IMR-90 (cell line): ENCODE measurements around the gene KCNN3. TPM values are rescaled to one million over a fixed set of nuclear protein-coding genes. Genes with fewer than 3 reads are reported as not detected.
A peak's percentile ranks its signal among the peaks of the same experiment; 100 is the strongest.

Experiments used
- ATAC-seq: fragments of 200-7000 bp; cut with Tn5 transposase; 2 replicates; pipeline ENCODE4 v1.9.1; 2020; ENCODE audit warnings: low read depth, mild to moderate bottlenecking, moderate library complexity
- Bru-seq: library from RNA; stranded (reverse); fragments of 400-500 nt; gene quantifications from one replicate; lab custom pipeline; 2021; lab: Mats Ljungman, UMichigan
- BruChase-seq, 2 experiments: library from RNA; stranded (reverse); fragments of 400-500 nt; gene quantifications; one replicate each; lab custom pipeline; 2021; lab: Mats Ljungman, UMichigan
- BruUV-seq: library from RNA; stranded (reverse); fragments of 400-500 nt; replicated peaks from 2 replicates; lab custom pipeline; 2021; lab: Mats Ljungman, UMichigan
- CTCF ChIA-PET: fragments of 300-600 bp; formaldehyde crosslinking; extraction: SDS; loops from one replicate; lab custom pipeline; 2021; ENCODE audit warnings: antibody characterized with exemption; lab: Yijun Ruan, JAX
- POLR2A ChIA-PET: fragments of 300-600 bp; sonication (Branson Sonifier 250); formaldehyde crosslinking; loops from one replicate; lab custom pipeline; 2022; ENCODE audit warnings: antibody characterized with exemption; ENCODE audit not compliant: unreplicated experiment; lab: Charles Lee
- DNase-seq: peaks from one replicate; pipeline ENCODE4 v3.0.0; 2013
- H2AFZ ChIP-seq: replicated peaks from 2 replicates; pipeline ENCODE3; 2013; ENCODE audit warnings: low read length, mild to moderate bottlenecking; ENCODE audit not compliant: poor library complexity
- H2AK5ac ChIP-seq: 2 replicates; pipeline ENCODE4 v1.6.1; 2013; ENCODE audit warnings: low read depth, low read length, inconsistent platforms
- H2AK9ac ChIP-seq: replicated peaks from 2 replicates; pipeline ENCODE3; 2013; ENCODE audit warnings: mild to moderate bottlenecking, low read depth, low read length, moderate library complexity; ENCODE audit not compliant: poor library complexity
- H2BK120ac ChIP-seq: 2 replicates; pipeline ENCODE4 v1.6.1; 2013; ENCODE audit warnings: low read depth, low read length, inconsistent platforms
- H2BK15ac ChIP-seq: 3 replicates; pipeline ENCODE4 v1.6.1; 2013; ENCODE audit warnings: low read depth, low read length, inconsistent platforms
- H2BK20ac ChIP-seq: 2 replicates; pipeline ENCODE4 v1.6.1; 2013; ENCODE audit warnings: low read depth, mild to moderate bottlenecking, inconsistent platforms, low read length, moderate library complexity
- H2BK5ac ChIP-seq: 2 replicates; pipeline ENCODE4 v1.6.1; 2013; ENCODE audit warnings: mild to moderate bottlenecking, low read depth, low read length, inconsistent platforms; ENCODE audit not compliant: poor library complexity, severe bottlenecking
- H3K14ac ChIP-seq: replicated peaks from 2 replicates; pipeline ENCODE4 v1.6.1; 2013; ENCODE audit warnings: low read depth, low read length, inconsistent platforms
- H3K18ac ChIP-seq: 2 replicates; pipeline ENCODE4 v1.6.1; 2013; ENCODE audit warnings: low read depth, low read length, control low read depth
- H3K23ac ChIP-seq: 2 replicates; pipeline ENCODE4 v1.6.1; 2013; ENCODE audit warnings: low read depth, low read length, inconsistent platforms
- H3K27ac ChIP-seq: 2 replicates; pipeline ENCODE4 v1.5.1; 2013; ENCODE audit warnings: mild to moderate bottlenecking, control low read depth, low read length; ENCODE audit not compliant: insufficient read depth
- H3K27me3 ChIP-seq: 2 replicates; pipeline ENCODE4 v1.6.1; 2013; ENCODE audit warnings: low read length; ENCODE audit not compliant: control insufficient read depth, insufficient read depth
- H3K36me3 ChIP-seq: 2 replicates; pipeline ENCODE4 v1.6.1; 2013; ENCODE audit warnings: low read length, mixed read lengths; ENCODE audit not compliant: control insufficient read depth, insufficient read depth
- H3K4ac ChIP-seq: 2 replicates; pipeline ENCODE4 v1.6.1; 2013; ENCODE audit warnings: low read depth, low read length, inconsistent platforms
- H3K4me1 ChIP-seq: 2 replicates; pipeline ENCODE4 v1.6.1; 2013; ENCODE audit warnings: low read length, mixed read lengths; ENCODE audit not compliant: control insufficient read depth, insufficient read depth
- H3K4me2 ChIP-seq: 2 replicates; pipeline ENCODE4 v1.6.1; 2013; ENCODE audit warnings: low read depth, mild to moderate bottlenecking, control low read depth, low read length, moderate library complexity
- H3K4me3 ChIP-seq: 2 replicates; pipeline ENCODE4 v1.5.1; 2013; ENCODE audit warnings: low read depth, mild to moderate bottlenecking, control low read depth, low read length, moderate library complexity; ENCODE audit not compliant: insufficient read depth
- H3K56ac ChIP-seq: 2 replicates; pipeline ENCODE4 v1.6.1; 2013; ENCODE audit warnings: low read length, inconsistent platforms; ENCODE audit not compliant: insufficient read depth; ENCODE audit errors: extremely low read depth
- H3K79me1 ChIP-seq, 2 experiments: 2 replicates each; pipeline ENCODE4 v1.6.1; 2013; ENCODE audit warnings: low read length in 2 of 2, inconsistent platforms in 1 of 2, low read depth in 1 of 2
- H3K9ac ChIP-seq: 2 replicates; pipeline ENCODE4 v1.6.1; 2013; ENCODE audit warnings: low read depth, low read length, control low read depth
- H3K9me1 ChIP-seq: 2 replicates; pipeline ENCODE4 v1.6.1; 2013; ENCODE audit warnings: low read length, inconsistent platforms; ENCODE audit not compliant: insufficient read depth
- H3K9me3 ChIP-seq: 2 replicates; pipeline ENCODE4 v1.6.1; 2013; ENCODE audit warnings: low read length; ENCODE audit not compliant: control insufficient read depth, insufficient read depth
- H4K20me1 ChIP-seq: 2 replicates; pipeline ENCODE4 v1.6.1; 2013; ENCODE audit warnings: low read length, inconsistent platforms; ENCODE audit not compliant: insufficient read depth
- H4K5ac ChIP-seq: 2 replicates; pipeline ENCODE4 v1.6.1; 2013; ENCODE audit warnings: mild to moderate bottlenecking, low read depth, low read length, control low read depth
- H4K8ac ChIP-seq, 2 experiments: 2 replicates each; pipeline ENCODE4 v1.6.1; 2013; ENCODE audit warnings: low read depth in 2 of 2, low read length in 2 of 2, control low read depth in 1 of 2, inconsistent platforms in 1 of 2
- H4K91ac ChIP-seq: 2 replicates; pipeline ENCODE4 v1.6.1; 2013; ENCODE audit warnings: low read depth, low read length, inconsistent platforms; ENCODE audit not compliant: insufficient read depth
- BHLHE40 ChIP-seq: fragments of 150-350 bp; IDR thresholded peaks from 2 replicates; pipeline ENCODE4 v1.6.1; 2016; ENCODE audit warnings: mild to moderate bottlenecking, low read depth, low read length
- CEBPB ChIP-seq: IDR thresholded peaks from 2 replicates; pipeline ENCODE4 v1.6.1; 2012; ENCODE audit warnings: low read depth, low read length, improper control_type of control experiment
- MAFK ChIP-seq: IDR thresholded peaks from 2 replicates; pipeline ENCODE4 v1.6.1; 2012; ENCODE audit warnings: low read depth, low read length, improper control_type of control experiment
- MAZ ChIP-seq: IDR thresholded peaks from 2 replicates; pipeline ENCODE4 v1.6.1; 2012; ENCODE audit warnings: low read depth, mild to moderate bottlenecking, low read length, improper control_type of control experiment, moderate library complexity, borderline replicate concordance
- RCOR1 ChIP-seq: IDR thresholded peaks from 2 replicates; pipeline ENCODE4 v1.6.1; 2012; ENCODE audit warnings: mild to moderate bottlenecking, low read length, improper control_type of control experiment; ENCODE audit not compliant: insufficient replicate concordance
- WGBS, 2 experiments: methylation state at CpG; one replicate each; pipeline versions ENCODE4 v1.1.5 to v1.1.7; 2013; ENCODE audit warnings: missing lambda C conversion rate in 2 of 2; ENCODE audit not compliant: insufficient read length in 1 of 2; ENCODE audit errors: extremely low coverage in 2 of 2; 5-methylcytosine and 5-hydroxymethylcytosine counted together
- dilution Hi-C: fragments of 300-500 bp; cut with HindIII; formaldehyde crosslinking; loops from one replicate; pipeline ENCODE4 v1.14.3; 2018; ENCODE audit warnings: low sequenced_read_pairs; ENCODE audit not compliant: unreplicated experiment
- in situ Hi-C: fragments of 300-500 bp; cut with MboI; formaldehyde crosslinking; loops from 3 replicates; pipeline ENCODE4 v1.14.3; 2019; ENCODE audit warnings: low sequenced_read_pairs, inconsistent platforms, mixed read lengths
- intact Hi-C: fragments of 100-400 bp; cut with micrococcal nuclease; formaldehyde crosslinking; loops from 2 replicates; pipeline ENCODE4 v1.10.0; 2022
- long read RNA-seq: library from polyadenylated mRNA; unstranded; transcript quantifications from one replicate; pipeline ENCODE4 v2.0.0, GENCODE V29; 2021; ENCODE audit not compliant: unreplicated experiment
- polyA plus RNA-seq, 3 experiments: library from polyadenylated mRNA; depleted of rRNA; stranded (reverse); fragments of >200 nt; gene quantifications; 2 replicates each; pipeline ENCODE4 v1.2.3, GENCODE V29; 2012; ENCODE audit warnings: low replicate concordance in 1 of 3
- total RNA-seq: library from RNA; depleted of rRNA; stranded (reverse); fragments of >200 nt; gene quantifications from 2 replicates; pipeline ENCODE4 v1.2.3, GENCODE V29; 2012; rRNA removed

Gene KCNN3
- not detected in 2 replicates for total RNA-seq
- polyA plus RNA-seq (2012; rRNA removed): 0.02 and 0.07 TPM in 2 replicates
- polyA plus RNA-seq (2012; cell fraction: cytosol; rRNA removed): under 0.01 and 0.02 TPM in 2 replicates
- polyA plus RNA-seq (2012; cell fraction: nucleus; rRNA removed; ENCODE audit: low replicate concordance): 0.01 and 0.05 TPM in 2 replicates
- percentile 6 among the genes with signal in this experiment for Bru-seq, nascent RNA
- BruChase-seq, experiment 1, labeled RNA remaining after a 6-hour chase: percentile 9 among the genes with signal in this experiment
- BruChase-seq, experiment 2, labeled RNA remaining after a 2-hour chase: percentile 8 among the genes with signal in this experiment
- long read RNA-seq: 0 reads

DNA sequence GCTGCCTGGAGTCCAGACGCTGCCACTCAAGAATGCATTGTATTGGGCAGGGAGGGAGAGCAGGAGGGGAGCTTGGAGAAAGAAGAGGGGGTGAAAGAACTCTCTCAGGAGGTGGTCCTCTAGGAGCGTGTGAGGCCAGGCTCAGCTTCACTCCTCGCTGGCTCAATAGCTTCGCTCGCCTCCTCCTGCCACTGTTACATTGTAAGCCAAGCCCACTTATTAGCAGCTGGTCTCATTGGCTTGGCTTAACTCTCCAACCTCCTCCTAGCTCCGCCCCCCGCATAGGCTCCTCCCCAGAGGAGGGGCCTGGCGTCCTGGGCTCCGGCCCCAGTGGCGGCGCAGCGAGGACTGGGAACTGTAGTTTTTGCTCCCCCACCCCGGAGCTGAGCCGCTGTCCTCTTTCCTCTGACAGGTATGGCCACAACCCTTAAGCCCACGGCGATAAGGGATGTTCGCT is at the start of gene KCNN3:
KCNN3 (minus strand) TSS at position 167 of the 457 bp plus-strand sequence. CDS start 317 bp downstream, outside the sequence.
- H2AK5ac ChIP-seq: no peak within 1 kb of the TSS
- no peak within 1 kb of the TSS for H3K23ac ChIP-seq
- TF ChIP-seq CEBPB: no peak
- TF ChIP-seq BHLHE40: no peak
- TF ChIP-seq MAZ: peak; percentile 41; the same call in 1 of the 2 replicates
- no peak for TF ChIP-seq MAFK
- no peak for TF ChIP-seq RCOR1
- ATAC-seq (peak; percentile 100), DNase-seq (peak; percentile 82)
- no peak within 1 kb of the TSS for H3K27ac ChIP-seq
- no peak within 1 kb of the TSS for H2AK9ac ChIP-seq
- H3K9ac ChIP-seq: no peak within 1 kb of the TSS
- peak within 1 kb of the TSS; percentile 85 for H3K4me2 ChIP-seq
- POLR2A ChIA-PET: no interaction called here
- H2BK5ac ChIP-seq: no peak within 1 kb of the TSS
- no peak within 1 kb of the TSS for H4K91ac ChIP-seq
- no peak within 1 kb of the TSS for H4K8ac ChIP-seq
- no peak within 1 kb of the TSS for H2BK120ac ChIP-seq
- BruUV-seq: no TSS peak
- no peak within 1 kb of the TSS for H3K4ac ChIP-seq
- peak within 1 kb of the TSS; percentile 83 for H2AFZ ChIP-seq
- dilution Hi-C loops: no loop called here
- no peaks in the 10 kb centered on the region for H3K79me1 ChIP-seq
- no peak within 1 kb of the TSS for H3K18ac ChIP-seq
- no peak within 1 kb of the TSS for H4K5ac ChIP-seq
- H3K27me3 ChIP-seq: peaks cover 68% of the 10 kb centered on the region
- H4K20me1 ChIP-seq: peaks cover 4% of the 10 kb centered on the region; the same call in 1 of the 2 replicates
- H2BK15ac ChIP-seq: no peak within 1 kb of the TSS
- in situ Hi-C loops: no loop called here
- H3K9me1 ChIP-seq: no peaks in the 10 kb centered on the region
- H3K9me3 ChIP-seq: peaks cover 2% of the 10 kb centered on the region; the same call in 1 of the 2 replicates
- CTCF ChIA-PET: interaction anchor here (1.0 kb wide), 1 partner anchor 311 kb away, joined by 4 read pairs; no protein-coding TSS in a partner anchor
- WGBS, 2 experiments: 0% methylated on average over 1 of the region's 17 CpGs; no CpG with 5 or more reads in 1 of the 2 experiments
- peaks cover 9% of the 10 kb centered on the region for H3K4me1 ChIP-seq
- intact Hi-C loops: loop anchor here (10.0 kb wide), 1 partner anchor 175 kb away; no protein-coding TSS in a partner anchor
- H3K4me3 ChIP-seq: no peak within 1 kb of the TSS
- no peaks in the 10 kb centered on the region for H3K36me3 ChIP-seq
- no peak within 1 kb of the TSS for H2BK20ac ChIP-seq
- no peak within 1 kb of the TSS for H3K56ac ChIP-seq
- H3K14ac ChIP-seq: no peak within 1 kb of the TSS
